ENCODE results near the gene ACKR4. TPM values are rescaled to one million over a fixed set of nuclear protein-coding genes. Genes with fewer than 3 reads are reported as not detected.

ACKR4 gene
- 0.09 and 0.33 TPM in 2 replicates for total RNA-seq

GRCh38 chr3:132596816-132597433 lies at the start of gene ACKR4:
TSS of gene ACKR4 (plus strand) at chr3:132597270. CDS start at chr3:132600398, 3,128 bp downstream.

Other genes with a start within 250 kb of the ACKR4 start
- 43.8 and 55.9 TPM in 2 replicates for gene DNAJC13, start 179.8 kb upstream of the ACKR4 start, total RNA-seq
- gene ACAD11, start 62.5 kb downstream of the ACKR4 start, total RNA-seq = 13.1 and 19.6 TPM in 2 replicates
- 20.8 and 30.3 TPM in 2 replicates for gene UBA5, start 63.1 kb downstream of the ACKR4 start, total RNA-seq
- 19.2 and 30.6 TPM in 2 replicates for gene NPHP3, start 125.1 kb downstream of the ACKR4 start, total RNA-seq